A673 (cell line): ENCODE measurements around the gene ZMYND8. TPM values are rescaled to one million over a fixed set of nuclear protein-coding genes. Genes with fewer than 3 reads are reported as not detected.

Source experiments
- BruUV-seq: library from RNA; stranded (reverse); fragments of 400-500 nt; replicated peaks from 2 replicates; lab custom pipeline; 2021; lab: Mats Ljungman, UMichigan
- CTCF ChIA-PET: fragments of 300-600 bp; sonication (Branson Sonifier 250); formaldehyde crosslinking; loops from one replicate; lab custom pipeline; 2022; ENCODE audit warnings: antibody characterized with exemption; lab: Charles Lee
- POLR2A ChIA-PET: fragments of 300-600 bp; sonication (Branson Sonifier 250); formaldehyde crosslinking; loops from one replicate; lab custom pipeline; 2022; ENCODE audit warnings: antibody characterized with exemption; ENCODE audit not compliant: low non-redundant PET; lab: Charles Lee
- DNase-seq: peaks from one replicate; pipeline ENCODE4 v3.0.0-alpha.2; 2015; ENCODE audit warnings: low spot score
- H3K27ac ChIP-seq: fragments of 200-600 bp; sonication (generic); 2 replicates; pipeline ENCODE4 v1.5.1; 2016; ENCODE audit warnings: mixed run types, low read depth, mild to moderate bottlenecking, mixed read lengths, antibody characterized with exemption, low read length; ENCODE audit not compliant: poor library complexity, severe bottlenecking
- H3K27me3 ChIP-seq: fragments of 200-600 bp; sonication (generic); replicated peaks from 2 replicates; pipeline ENCODE4 v1.6.1; 2017; ENCODE audit warnings: mixed run types, low read depth, mild to moderate bottlenecking, mixed read lengths, antibody characterized with exemption, low read length; ENCODE audit not compliant: insufficient read depth, poor library complexity
- H3K36me3 ChIP-seq: fragments of 200-600 bp; sonication (generic); 2 replicates; pipeline ENCODE4 v1.6.1; 2016; ENCODE audit warnings: mixed run types, mild to moderate bottlenecking, mixed read lengths, antibody characterized with exemption, low read length; ENCODE audit not compliant: insufficient read depth, poor library complexity, severe bottlenecking
- H3K4me1 ChIP-seq: fragments of 200-600 bp; sonication (generic); 2 replicates; pipeline ENCODE4 v1.6.1; 2017; ENCODE audit warnings: mixed run types, mild to moderate bottlenecking, mixed read lengths, antibody characterized with exemption, low read length; ENCODE audit not compliant: insufficient read depth, poor library complexity, severe bottlenecking
- H3K4me3 ChIP-seq: fragments of 200-600 bp; sonication (generic); 2 replicates; pipeline ENCODE4 v1.5.1; 2016; ENCODE audit warnings: low read depth, mixed run types, mild to moderate bottlenecking, mixed read lengths, low read length; ENCODE audit not compliant: poor library complexity, severe bottlenecking
- H3K9me3 ChIP-seq: fragments of 200-600 bp; sonication (generic); 2 replicates; pipeline ENCODE4 v1.6.1; 2016; ENCODE audit warnings: mixed run types, low read depth, mild to moderate bottlenecking, mixed read lengths, antibody characterized with exemption, low read length; ENCODE audit not compliant: poor library complexity, severe bottlenecking
- CTCF ChIP-seq: fragments of 300-800, 200-600 bp; sonication (generic); conservative IDR thresholded peaks from 2 replicates; pipeline ENCODE4 v1.5.1; 2017; ENCODE audit warnings: low read depth, mild to moderate bottlenecking, antibody characterized with exemption, low read length, moderate library complexity, mixed read lengths
- EZH2 ChIP-seq: fragments of 200-600 bp; sonication (generic); IDR thresholded peaks from 2 replicates; pipeline ENCODE4 v1.6.1; 2017; ENCODE audit warnings: borderline replicate concordance, low read depth, mild to moderate bottlenecking, mixed read lengths, antibody characterized with exemption, low read length; ENCODE audit not compliant: poor library complexity, severe bottlenecking
- intact Hi-C: fragments of 100-400 bp; cut with micrococcal nuclease; formaldehyde crosslinking; loops from one replicate; pipeline ENCODE4 v1.10.0; 2022; ENCODE audit not compliant: unreplicated experiment
- total RNA-seq: library from RNA; stranded (reverse); gene quantifications from 2 replicates; pipeline ENCODE4 v1.2.3, GENCODE V29; 2021

The ZMYND8 gene
- total RNA-seq, 1 experiment from 2014 or later, result 31.3 TPM

- H3K4me3 ChIP-seq, result no peak overlapping the region
- peak overlapping the region; percentile 33 for H3K27ac ChIP-seq
- H3K9me3 ChIP-seq, result no peaks in the 10 kb centered on the region
- intact Hi-C loops, result loop anchor here (5.0 kb wide), 1 partner anchor 43 kb away; the partner anchor contains the start of gene ZMYND8
- peaks cover 49% of the 10 kb centered on the region for H3K4me1 ChIP-seq
- ChIA-PET POLR2A (no interaction called here), CTCF (no interaction called here)
- TF ChIP-seq CTCF (no peak), EZH2 (no peak)
- no peaks in the 10 kb centered on the region for H3K27me3 ChIP-seq
- no peak for DNase-seq
- no TSS peak for BruUV-seq
- H3K36me3 ChIP-seq, result peaks cover 3% of the 10 kb centered on the region
Observed at GRCh38 chr20:47314647-47315338, 41.7 kb downstream of the ZMYND8 start.

- intact Hi-C loops, result no loop called here
- H3K36me3 ChIP-seq, result peaks cover 4% of the 10 kb centered on the region
- ChIA-PET CTCF (no interaction called here), POLR2A (no interaction called here)
- no peaks in the 10 kb centered on the region for H3K9me3 ChIP-seq
- H3K27me3 ChIP-seq, result no peaks in the 10 kb centered on the region
- no TSS peak for BruUV-seq
- TF ChIP-seq CTCF (no peak), EZH2 (no peak)
- no peak for DNase-seq
- H3K27ac ChIP-seq, result no peak overlapping the region
- peaks cover 22% of the 10 kb centered on the region for H3K4me1 ChIP-seq
- no peak overlapping the region for H3K4me3 ChIP-seq
Observed at GRCh38 chr20:47311967-47312681, 44.4 kb downstream of the ZMYND8 start.

- Histone ChIP-seq H3K9me3 (no peaks in the 10 kb centered on the region), H3K4me3 (no peak overlapping the region), H3K36me3 (peaks cover 8% of the 10 kb centered on the region), H3K27me3 (no peaks in the 10 kb centered on the region), H3K4me1 (peaks cover 15% of the 10 kb centered on the region), H3K27ac (no peak overlapping the region)
- BruUV-seq, result no TSS peak
- TF ChIP-seq EZH2 (no peak), CTCF (no peak)
- intact Hi-C loops, result no loop called here
- ChIA-PET CTCF (no interaction called here), POLR2A (no interaction called here)
- no peak for DNase-seq
Observed at GRCh38 chr20:47311211-47311610, 45.3 kb downstream of the ZMYND8 start.
